Tibial nerve (tissue), 4 donors: ENCODE data around the gene SLC25A48.
"Not testable (repeated sequence)": the region's sequence is repeated elsewhere in the genome, so short reads cannot be mapped to it uniquely, and the experiment has no call there.

Source experiments
- EP300 ChIP-seq, 2 donors: sonication (generic); formaldehyde crosslinking; IDR thresholded peaks; one replicate each; pipeline ENCODE4 v1.6.1; 2017; ENCODE audit warnings: antibody characterized with exemption in 2 of 2, mild to moderate bottlenecking in 1 of 2
- TF ChIP-seq, protein P1 (sequence below), 5 experiments: fragments of 200-600 bp in 3 of 5; fragments of 450-650 bp in 2 of 5; sonication (generic) in 3 of 5; IDR thresholded peaks; one replicate each; pipeline ENCODE4 v1.5.1; 2016 to 2019; ENCODE audit warnings: antibody characterized with exemption in 5 of 5, mild to moderate bottlenecking in 3 of 5, moderate library complexity in 2 of 5

DNA sequence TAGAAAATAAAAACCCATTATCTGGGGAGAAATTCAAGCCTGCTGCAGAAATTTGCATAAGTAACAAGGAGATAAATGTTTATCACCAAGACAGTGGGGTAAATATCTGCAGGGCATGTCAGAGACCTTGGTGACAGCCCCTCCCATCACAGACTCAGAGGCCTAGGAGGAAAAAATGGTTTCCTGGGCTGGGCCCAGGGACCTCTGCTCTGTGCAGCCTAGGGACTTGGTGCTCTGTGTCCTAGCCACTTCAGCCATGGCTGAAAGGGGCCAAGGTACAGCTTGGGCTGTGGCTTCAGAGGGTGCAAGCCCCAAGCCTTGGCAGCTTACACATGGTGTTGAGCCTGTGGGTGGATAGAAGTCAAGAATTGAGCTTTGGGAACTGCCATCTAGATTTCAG is 3.9 kb downstream of the SLC25A48 start:
- TF ChIP-seq, protein P1, sequence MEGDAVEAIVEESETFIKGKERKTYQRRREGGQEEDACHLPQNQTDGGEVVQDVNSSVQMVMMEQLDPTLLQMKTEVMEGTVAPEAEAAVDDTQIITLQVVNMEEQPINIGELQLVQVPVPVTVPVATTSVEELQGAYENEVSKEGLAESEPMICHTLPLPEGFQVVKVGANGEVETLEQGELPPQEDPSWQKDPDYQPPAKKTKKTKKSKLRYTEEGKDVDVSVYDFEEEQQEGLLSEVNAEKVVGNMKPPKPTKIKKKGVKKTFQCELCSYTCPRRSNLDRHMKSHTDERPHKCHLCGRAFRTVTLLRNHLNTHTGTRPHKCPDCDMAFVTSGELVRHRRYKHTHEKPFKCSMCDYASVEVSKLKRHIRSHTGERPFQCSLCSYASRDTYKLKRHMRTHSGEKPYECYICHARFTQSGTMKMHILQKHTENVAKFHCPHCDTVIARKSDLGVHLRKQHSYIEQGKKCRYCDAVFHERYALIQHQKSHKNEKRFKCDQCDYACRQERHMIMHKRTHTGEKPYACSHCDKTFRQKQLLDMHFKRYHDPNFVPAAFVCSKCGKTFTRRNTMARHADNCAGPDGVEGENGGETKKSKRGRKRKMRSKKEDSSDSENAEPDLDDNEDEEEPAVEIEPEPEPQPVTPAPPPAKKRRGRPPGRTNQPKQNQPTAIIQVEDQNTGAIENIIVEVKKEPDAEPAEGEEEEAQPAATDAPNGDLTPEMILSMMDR (IDR thresholded peaks at IDR 0.05) = not testable (repeated sequence)
- TF ChIP-seq EP300 (IDR thresholded peaks at IDR 0.05) = not testable (repeated sequence)
